Right lobe of liver (tissue), 6 donors: Measurements from ENCODE around the gene TSPOAP1. TPM values are rescaled to one million over a fixed set of nuclear protein-coding genes. Genes with fewer than 3 reads are reported as not detected.

Experiments
- ATAC-seq, 4 donors: fragments of 200-7000 bp; cut with Tn5 transposase; one replicate each; pipeline ENCODE4 v1.9.1; 2020; ENCODE audit warnings: mild to moderate bottlenecking in 4 of 4, moderate library complexity in 4 of 4
- DNase-seq, 3 donors: peaks; one replicate each; pipeline ENCODE4 v3.0.0-alpha.2; 2020
- H3K27ac ChIP-seq, 3 donors: fragments of 200-600 bp; one replicate each; pipeline ENCODE4 v1.8.0; 2022
- H3K27me3 ChIP-seq, 2 donors: fragments of 200-600 bp; one replicate each; pipeline ENCODE4 v1.8.0; 2022
- H3K36me3 ChIP-seq, 4 donors: fragments of 200-600 bp; sonication (generic) in 1 of 4; one replicate each; pipeline versions ENCODE4 v1.5.1 to v1.8.0; 2017 to 2022; ENCODE audit warnings: control low read depth in 1 of 4
- H3K4me1 ChIP-seq, 4 donors: fragments of 200-600 bp; sonication (generic) in 1 of 4; one replicate each; pipeline versions ENCODE4 v1.5.1 to v1.8.0; 2017 to 2022; ENCODE audit warnings: control low read depth in 1 of 4
- H3K4me3 ChIP-seq, 3 donors: fragments of 200-600 bp; one replicate each; pipeline ENCODE4 v1.8.0; 2022
- H3K9me3 ChIP-seq, 4 donors: fragments of 200-600 bp; sonication (generic) in 1 of 4; one replicate each; pipeline versions ENCODE4 v1.5.1 to v1.8.0; 2017 to 2022; ENCODE audit warnings: control low read depth in 1 of 4
- CTCF ChIP-seq, 4 donors: fragments of 200-600 bp in 3 of 4; fragments of 450-650 bp in 1 of 4; IDR thresholded peaks; one replicate each; pipeline versions ENCODE4 v1.5.1 to v1.8.0; 2016 to 2022; ENCODE audit warnings: antibody characterized with exemption in 4 of 4, mild to moderate bottlenecking in 2 of 4
- POLR2A ChIP-seq: fragments of 450-650 bp; IDR thresholded peaks from one replicate; pipeline ENCODE4 v1.6.1; 2017; ENCODE audit warnings: antibody characterized with exemption, mild to moderate bottlenecking
- WGBS: methylation state at CpG from one replicate; pipeline ENCODE4 v1.1.6; 2018; ENCODE audit warnings: low coverage, low lambda C conversion rate; ENCODE audit not compliant: insufficient coverage; ENCODE audit errors: missing lambda C conversion rate; 5-methylcytosine and 5-hydroxymethylcytosine counted together
- intact Hi-C, 2 donors: fragments of 100-400 bp; cut with DNase I; formaldehyde crosslinking; loops; one replicate each; pipeline versions ENCODE4 v1.11.2 to v1.14.1; 2022
- total RNA-seq, 6 experiments: library from RNA; depleted of rRNA in 2 of 6; stranded (reverse); fragments of >200 nt in 2 of 6; fragmentation: NEBNext Ultra II Directional in 3 of 6; extraction: Animal tissue kit (Norgen Biotek cat#: 25700) in 3 of 6; gene quantifications; one replicate each; pipeline versions ENCODE4 v1.1.0 to v1.2.4, GENCODE V29; 2016 to 2023
- donor health status: DM: no; HTN: yes; CAD: no.
- donor health status: DM: no; HTN: no; CAD: no.
- donor health status: DM: no; HTN: no; CAD: no.
- donor health status: DM: no; HTN: yes; CAD: no.
- donor health status: DM: no; HTN: yes; CAD: no.

The TSPOAP1 gene
- total RNA-seq, 6 experiments from 2014 or later, result 0.87 to 8.3 (median 3.8) TPM

- Histone ChIP-seq H3K4me3 (no peak overlapping the region), H3K36me3 (no peaks in the 10 kb centered on the region), H3K9me3 (no peaks in the 10 kb centered on the region), H3K4me1 (no peaks in the 10 kb centered on the region), H3K27ac (no peak overlapping the region), H3K27me3 (no peaks in the 10 kb centered on the region)
- no peak for TF ChIP-seq POLR2A
- no peak for TF ChIP-seq CTCF (IDR thresholded peaks at IDR 0.05)
- WGBS, result 74% methylated on average over 4 of the region's 9 CpGs
- ATAC-seq (no peak), DNase-seq (no peak)
- intact Hi-C loops, result no loop called here
These were observed 58.9 kb downstream of the TSPOAP1 start for GRCh38 chr17:58269557-58270291.

- Histone ChIP-seq H3K36me3 (no peaks in the 10 kb centered on the region), H3K27ac (no peak overlapping the region)
These were observed 59.6 kb downstream of the TSPOAP1 start for GRCh38 chr17:58268774-58269556.

GRCh38 chr17:58268326-58268725 is 60.3 kb downstream of the TSPOAP1 start:
- WGBS, result 72% methylated on average over 12 of the region's 12 CpGs
- Histone ChIP-seq H3K27me3 (no peaks in the 10 kb centered on the region), H3K4me3 (no peak overlapping the region), H3K36me3 (no peaks in the 10 kb centered on the region), H3K4me1 (no peaks in the 10 kb centered on the region), H3K9me3 (no peaks in the 10 kb centered on the region), H3K27ac (no peak overlapping the region)
- intact Hi-C loops, result no loop called here
- DNase-seq (no peak), ATAC-seq (no peak)
- TF ChIP-seq CTCF (IDR thresholded peaks at IDR 0.05) (no peak), POLR2A (no peak)

More at GRCh38 chr17:58268774-58269556, 59.6 kb downstream of the TSPOAP1 start:
- no peak overlapping the region for H3K4me3 ChIP-seq
- DNase-seq (no peak), ATAC-seq (no peak)
- 63% methylated on average over 6 of the region's 6 CpGs for WGBS
- intact Hi-C loops, result no loop called here
- TF ChIP-seq CTCF (IDR thresholded peaks at IDR 0.05) (no peak), POLR2A (no peak)
- H3K27me3 ChIP-seq, result no peaks in the 10 kb centered on the region
- H3K4me1 ChIP-seq, result no peaks in the 10 kb centered on the region
- no peaks in the 10 kb centered on the region for H3K9me3 ChIP-seq

GRCh38 chr17:58267347-58268324 is 61.0 kb downstream of the TSPOAP1 start:
- TF ChIP-seq POLR2A, result no peak
- no peak for TF ChIP-seq CTCF (IDR thresholded peaks at IDR 0.05)
- H3K27me3 ChIP-seq, result no peaks in the 10 kb centered on the region
- intact Hi-C loops, result no loop called here
- WGBS, result 78% methylated on average over 2 of the region's 22 CpGs
- H3K9me3 ChIP-seq, result no peaks in the 10 kb centered on the region
- DNase-seq (no peak), ATAC-seq (no peak)
- H3K36me3 ChIP-seq, result no peaks in the 10 kb centered on the region
- no peaks in the 10 kb centered on the region for H3K4me1 ChIP-seq
- H3K4me3 ChIP-seq, result no peak overlapping the region
- no peak overlapping the region for H3K27ac ChIP-seq
